ENCODE results near the gene CNGA3.

The CNGA3 gene

GRCh38 chr2:98376996-98377395 is 30.7 kb downstream of the CNGA3 start:
- DNase-seq (ENCODE audit: low read depth) = no peak

DNA sequence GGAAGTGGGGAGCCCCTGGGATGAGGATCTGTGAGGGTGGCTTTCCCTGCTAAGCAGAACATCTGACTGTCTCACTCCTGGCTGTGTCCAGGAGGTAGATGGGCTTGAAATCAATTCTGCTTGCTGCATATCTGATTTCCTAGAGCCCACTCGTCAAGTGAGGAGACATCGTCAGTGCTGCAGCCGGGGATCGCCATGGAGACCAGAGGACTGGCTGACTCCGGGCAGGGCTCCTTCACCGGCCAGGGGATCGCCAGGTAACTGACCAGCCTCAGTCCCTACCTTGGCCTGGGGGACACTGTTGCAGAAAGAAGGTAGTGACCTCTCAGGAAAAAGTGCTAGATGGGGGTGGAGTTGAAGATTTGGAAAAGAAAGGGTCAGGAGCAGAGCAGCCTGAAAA is 31.3 kb downstream of the CNGA3 start:
- no peak for DNase-seq (ENCODE audit: low read depth)

GRCh38 chr2:98378196-98378595 is 31.9 kb downstream of the CNGA3 start:
- DNase-seq (ENCODE audit: low read depth) = no peak

- peak; percentile 25 for DNase-seq (ENCODE audit: low read depth)
These were observed 32.6 kb downstream of the CNGA3 start for GRCh38 chr2:98378901-98379300.

DNA sequence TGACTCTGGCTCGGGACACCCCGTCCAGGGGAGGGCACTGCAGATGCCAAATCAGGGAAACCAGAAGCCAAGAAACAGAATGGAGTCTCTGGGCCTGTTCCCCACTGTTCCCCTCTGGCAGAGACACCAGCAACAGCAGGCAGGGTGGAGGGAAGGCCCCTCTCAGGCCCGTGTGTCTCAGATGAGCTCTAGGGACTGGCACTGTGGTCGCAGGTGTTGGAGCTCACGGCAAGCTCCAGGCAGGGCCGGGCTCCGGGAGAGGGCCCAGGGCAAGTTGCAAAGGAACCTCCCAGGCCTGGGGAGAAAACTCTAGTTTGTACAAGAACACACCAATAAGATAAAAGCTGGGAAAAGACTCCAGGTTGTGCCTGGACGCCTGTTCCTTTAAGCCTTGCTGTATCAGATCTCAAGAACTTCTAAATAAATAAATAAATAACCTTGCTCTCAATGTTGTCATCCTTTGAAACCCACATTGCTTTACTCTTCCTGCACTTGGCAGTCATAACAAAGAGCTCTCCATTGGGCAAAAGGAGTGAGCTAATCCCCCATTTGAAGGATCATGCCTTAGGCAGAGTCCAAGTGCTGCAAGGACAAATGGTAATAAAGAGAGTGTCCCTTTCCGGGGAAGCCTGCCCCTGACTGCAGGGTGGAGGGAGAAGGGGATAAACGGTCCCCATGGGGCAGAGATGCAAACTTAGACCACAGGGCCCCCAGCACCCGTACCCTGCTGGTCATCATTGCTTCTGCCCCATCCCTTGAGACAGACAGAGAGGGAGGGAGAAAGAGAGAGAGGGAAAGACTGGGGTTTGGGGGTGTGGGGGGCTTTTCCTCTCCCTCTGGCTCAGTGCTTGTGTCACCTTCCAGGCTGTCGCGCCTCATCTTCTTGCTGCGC is 33.3 kb downstream of the CNGA3 start:
- no peak for DNase-seq (ENCODE audit: low read depth)

GRCh38 chr2:98380203-98380535 is 33.9 kb downstream of the CNGA3 start:
- no peak for DNase-seq (ENCODE audit: low read depth)

GRCh38 chr2:98381494-98381893 is 35.2 kb downstream of the CNGA3 start:
- no peak for DNase-seq (ENCODE audit: low read depth)

- DNase-seq (ENCODE audit: low read depth) = no peak
These were observed 35.8 kb downstream of the CNGA3 start for GRCh38 chr2:98382086-98382485.

GRCh38 chr2:98382739-98383138 is 36.5 kb downstream of the CNGA3 start:
- no peak for DNase-seq (ENCODE audit: low read depth)

DNA sequence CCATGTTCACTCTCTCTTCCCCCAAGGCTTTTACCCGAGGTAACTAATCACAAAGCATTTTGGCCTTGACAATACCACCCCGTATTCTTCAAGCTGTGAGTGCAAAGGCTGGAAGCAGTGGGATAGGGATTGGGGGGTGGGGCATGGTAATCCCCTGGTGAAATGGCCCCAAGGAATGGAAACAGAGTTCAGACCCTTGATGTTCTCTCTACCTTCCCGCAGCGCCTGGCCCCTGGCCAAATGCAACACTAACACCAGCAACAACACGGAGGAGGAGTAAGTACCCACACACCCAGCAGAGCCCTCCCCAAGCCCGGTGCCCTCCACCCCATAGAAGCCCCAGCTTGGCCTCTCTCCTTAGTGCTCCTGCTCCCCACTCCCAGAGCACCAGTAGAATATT is 36.9 kb downstream of the CNGA3 start:
- DNase-seq (ENCODE audit: low read depth) = no peak

GRCh38 chr2:98385050-98385699 is 38.9 kb downstream of the CNGA3 start:
- DNase-seq (ENCODE audit: low read depth) = peak; percentile 73

DNA sequence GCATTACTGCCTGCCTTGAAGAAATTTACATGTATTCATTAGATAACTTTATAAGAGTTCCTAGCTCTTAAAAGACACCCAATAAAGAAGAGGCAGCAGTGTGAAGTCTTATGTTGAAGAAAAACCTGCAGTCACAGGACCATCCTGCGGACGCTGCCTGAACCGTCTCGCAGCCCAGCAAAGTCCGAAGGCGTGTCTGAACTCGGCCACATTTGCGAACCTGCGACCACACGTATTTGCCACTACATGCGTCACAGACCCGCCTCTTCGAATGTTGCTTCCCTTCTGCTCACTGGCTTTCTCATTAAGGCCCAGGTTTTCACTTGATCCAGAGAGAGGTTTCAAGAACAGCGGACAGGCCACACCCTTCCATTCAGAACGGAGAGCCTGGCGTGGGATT is 41.2 kb downstream of the CNGA3 start:
- DNase-seq (ENCODE audit: low read depth) = no peak

DNA sequence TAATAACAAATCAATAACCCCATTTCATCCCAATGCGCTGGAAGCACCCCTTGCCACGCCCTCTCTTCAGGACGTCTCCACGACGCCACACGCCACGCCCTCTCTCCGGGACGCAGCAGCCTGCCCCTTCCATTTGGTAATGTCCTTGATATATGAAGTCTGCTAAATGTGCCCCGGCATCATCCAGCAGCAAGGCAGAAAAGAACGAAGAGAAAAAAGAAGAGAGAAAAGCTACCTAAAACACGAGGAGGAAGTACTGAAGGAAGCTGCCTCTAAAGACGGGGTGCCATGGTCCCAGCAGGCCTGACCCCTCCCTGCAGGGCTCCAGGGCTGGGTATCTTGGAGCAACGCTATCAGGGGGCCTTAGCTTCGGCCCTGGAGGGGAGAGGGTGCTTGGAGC is 41.8 kb downstream of the CNGA3 start:
- DNase-seq (ENCODE audit: low read depth) = no peak

DNA sequence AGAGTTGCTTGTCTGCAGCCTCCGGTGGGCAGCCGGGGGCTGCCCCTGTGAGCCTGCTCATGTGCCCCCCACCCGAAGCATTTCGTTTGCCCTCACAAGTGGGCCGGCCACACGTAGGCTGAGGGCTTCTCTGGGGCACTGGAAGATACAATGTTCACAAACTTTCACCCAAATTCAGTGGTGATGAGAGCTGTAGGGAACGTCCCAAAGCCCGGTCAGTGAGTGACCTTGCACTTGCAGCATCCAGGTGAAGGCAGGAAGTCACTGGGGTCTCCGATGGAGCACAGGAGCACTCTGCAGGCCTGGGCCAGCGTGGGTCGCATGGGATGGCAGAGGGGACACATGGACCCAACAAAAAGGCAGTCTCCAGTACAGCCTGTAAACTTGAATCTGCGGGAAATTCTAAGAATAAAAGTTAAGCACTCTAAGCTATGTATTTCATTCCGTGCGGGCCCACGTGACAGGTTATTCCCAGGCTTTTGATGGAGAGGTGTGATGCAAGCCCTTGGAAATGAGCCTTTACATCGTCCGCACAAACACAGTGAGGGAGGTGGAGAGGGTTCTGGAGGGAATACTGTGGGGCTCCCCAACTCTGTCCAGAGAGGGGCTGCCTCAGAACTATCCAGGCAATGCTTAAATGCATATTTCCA is 42.5 kb downstream of the CNGA3 start:
- no peak for DNase-seq (ENCODE audit: low read depth)

- no peak for DNase-seq (ENCODE audit: low read depth)
These were observed 43.0 kb downstream of the CNGA3 start for GRCh38 chr2:98389251-98389605.

GRCh38 chr2:98390571-98391476 is 44.6 kb downstream of the CNGA3 start:
- no peak for DNase-seq (ENCODE audit: low read depth)

DNA sequence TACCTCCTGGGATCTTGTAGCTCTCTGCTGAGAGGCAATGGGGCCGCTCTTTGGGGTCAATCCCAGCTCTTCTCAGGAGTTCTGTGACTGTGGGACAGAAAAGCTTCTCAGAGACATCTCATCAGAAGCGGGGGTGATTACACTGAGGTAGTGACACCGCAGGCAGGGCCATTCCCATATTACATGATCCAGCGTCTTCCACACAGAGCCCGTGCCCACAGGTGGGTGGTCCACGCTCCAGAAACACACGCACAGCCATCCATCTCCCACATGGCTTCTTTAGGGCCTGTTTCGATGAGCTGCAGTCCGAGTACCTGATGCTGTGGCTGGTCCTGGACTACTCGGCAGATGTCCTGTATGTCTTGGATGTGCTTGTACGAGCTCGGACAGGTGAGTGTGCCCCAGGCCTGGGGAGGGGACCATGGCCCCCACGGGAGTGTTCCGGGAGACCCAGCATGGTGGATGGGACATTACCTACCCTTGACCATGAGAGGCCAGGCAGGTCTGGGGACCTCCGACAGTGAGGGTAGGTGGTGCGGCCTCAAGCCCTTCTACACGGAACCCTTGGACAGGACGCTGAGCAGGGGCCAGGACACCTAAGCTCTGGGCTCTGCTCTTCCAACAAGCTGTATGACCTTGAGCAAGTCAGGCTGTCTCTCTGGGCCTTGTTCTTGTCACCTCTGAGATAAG is 45.5 kb downstream of the CNGA3 start:
- DNase-seq (ENCODE audit: low read depth) = no peak

GRCh38 chr2:98393354-98393753 is 47.1 kb downstream of the CNGA3 start:
- DNase-seq (ENCODE audit: low read depth) = no peak

- no peak for DNase-seq (ENCODE audit: low read depth)
These were observed 48.4 kb downstream of the CNGA3 start for GRCh38 chr2:98394595-98395153.

GRCh38 chr2:98395977-98396376 is 49.7 kb downstream of the CNGA3 start:
- DNase-seq (ENCODE audit: low read depth) = no peak

DNA sequence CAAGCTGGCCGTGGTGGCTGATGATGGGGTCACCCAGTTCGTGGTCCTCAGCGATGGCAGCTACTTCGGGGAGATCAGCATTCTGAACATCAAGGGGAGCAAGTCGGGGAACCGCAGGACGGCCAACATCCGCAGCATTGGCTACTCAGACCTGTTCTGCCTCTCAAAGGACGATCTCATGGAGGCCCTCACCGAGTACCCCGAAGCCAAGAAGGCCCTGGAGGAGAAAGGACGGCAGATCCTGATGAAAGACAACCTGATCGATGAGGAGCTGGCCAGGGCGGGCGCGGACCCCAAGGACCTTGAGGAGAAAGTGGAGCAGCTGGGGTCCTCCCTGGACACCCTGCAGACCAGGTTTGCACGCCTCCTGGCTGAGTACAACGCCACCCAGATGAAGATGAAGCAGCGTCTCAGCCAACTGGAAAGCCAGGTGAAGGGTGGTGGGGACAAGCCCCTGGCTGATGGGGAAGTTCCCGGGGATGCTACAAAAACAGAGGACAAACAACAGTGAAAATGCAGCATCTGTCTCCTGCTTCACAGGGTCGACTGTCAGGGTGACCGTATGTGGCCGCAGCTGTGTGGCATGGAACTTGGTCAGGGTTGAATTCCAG is 50.6 kb downstream of the CNGA3 start:
- DNase-seq (ENCODE audit: low read depth) = no peak

Measured in EH (cell line).